T-helper 2 cell treated with Interferon-gamma antibody and Interleukin-4, amounts not matched to agents 100 ng/mL and 5 ng/mL, for 36 hours (primary cell): ENCODE measurements around the gene PGAM2. TPM values are rescaled to one million over a fixed set of nuclear protein-coding genes. Genes with fewer than 3 reads are reported as not detected.

ENCODE experiments used
- intact Hi-C: fragments of 100-400 bp; cut with micrococcal nuclease; formaldehyde crosslinking; loops from one replicate; pipeline ENCODE4 v1.15.1; 2023
- total RNA-seq: library from RNA; stranded (reverse); gene quantifications from 2 replicates; pipeline ENCODE4 v1.2.3, GENCODE V29; 2022

PGAM2 gene
- total RNA-seq = 0.89 TPM in 2 replicates

- intact Hi-C loops = no loop called here
Observed at GRCh38 chr7:44065431-44066110, at the start of gene PGAM2. Gene PGAM2 (minus strand): TSS chr7:44065567. CDS start chr7:44065529, 38 bp downstream.

GRCh38 chr7:44114586-44115310 lies 49.4 kb upstream of the PGAM2 start:
- intact Hi-C loops = no loop called here

GRCh38 chr7:44113764-44114354 lies 48.5 kb upstream of the PGAM2 start:
- intact Hi-C loops = no loop called here

- intact Hi-C loops = no loop called here
Observed at GRCh38 chr7:44112997-44113763, 47.8 kb upstream of the PGAM2 start.

- intact Hi-C loops = no loop called here
Observed at GRCh38 chr7:44112231-44112996, 47.0 kb upstream of the PGAM2 start.

GRCh38 chr7:44111761-44112160 lies 46.4 kb upstream of the PGAM2 start:
- intact Hi-C loops = no loop called here

GRCh38 chr7:44110719-44111635 lies 45.6 kb upstream of the PGAM2 start:
- intact Hi-C loops = no loop called here

- intact Hi-C loops = no loop called here
Observed at GRCh38 chr7:44109991-44110390, 44.6 kb upstream of the PGAM2 start.

- intact Hi-C loops = no loop called here
Observed at GRCh38 chr7:44108768-44109750, 43.7 kb upstream of the PGAM2 start.

GRCh38 chr7:44107961-44108767 lies 42.8 kb upstream of the PGAM2 start:
- intact Hi-C loops = no loop called here

- intact Hi-C loops = no loop called here
Observed at GRCh38 chr7:44107116-44107960, 42.0 kb upstream of the PGAM2 start.

- intact Hi-C loops = no loop called here
Observed at GRCh38 chr7:44106311-44107065, 41.1 kb upstream of the PGAM2 start.

- intact Hi-C loops = no loop called here
Observed at GRCh38 chr7:44105832-44106231, 40.5 kb upstream of the PGAM2 start.

- intact Hi-C loops = no loop called here
Observed at GRCh38 chr7:44104860-44105771, 39.7 kb upstream of the PGAM2 start.
